Measurements from ENCODE around the gene IRGQ.
"Not testable (repeated sequence)": the region's sequence is repeated elsewhere in the genome, so short reads cannot be mapped to it uniquely, and the experiment has no call there.

IRGQ gene

GRCh38 chr19:43636121-43636683 lies 40.3 kb upstream of the IRGQ start:
- no peaks in the 10 kb centered on the region for H3K9me3 ChIP-seq (ENCODE audit: control insufficient read depth, low read length)
- WGBS, 2 experiments, result 55 to 58% methylated on average over 14 of the region's 14 CpGs
- H3K27me3 ChIP-seq (ENCODE audit: control insufficient read depth, insufficient read depth, low read length, poor library complexity, severe bottlenecking), result peaks cover 34% of the 10 kb centered on the region
- no peaks in the 10 kb centered on the region for H3K36me3 ChIP-seq (ENCODE audit: control insufficient read depth, insufficient read depth, low read length)
- H3K4me1 ChIP-seq (ENCODE audit: control insufficient read depth, insufficient read depth, low read length), result peaks cover 23% of the 10 kb centered on the region
- H3K4me3 ChIP-seq (ENCODE audit: insufficient read depth, low read depth, low read length), result peak overlapping the region; percentile 8
- H3K27ac ChIP-seq (ENCODE audit: insufficient read depth, low read depth, low read length, poor library complexity, severe bottlenecking), result peak overlapping the region; percentile 59

GRCh38 chr19:43635561-43635940 lies 39.6 kb upstream of the IRGQ start:
- Histone ChIP-seq H3K27ac (ENCODE audit: insufficient read depth, low read depth, low read length, poor library complexity, severe bottlenecking) (peak overlapping the region; percentile 80), H3K27me3 (ENCODE audit: control insufficient read depth, insufficient read depth, low read length, poor library complexity, severe bottlenecking) (peaks cover 27% of the 10 kb centered on the region), H3K4me3 (ENCODE audit: insufficient read depth, low read depth, low read length) (peak overlapping the region; percentile 21), H3K4me1 (ENCODE audit: control insufficient read depth, insufficient read depth, low read length) (peaks cover 23% of the 10 kb centered on the region)
- WGBS, 2 experiments, result 2% methylated on average over 2 of the region's 2 CpGs
- not testable (repeated sequence) for H3K9me3 ChIP-seq (ENCODE audit: control insufficient read depth, low read length); H3K36me3 ChIP-seq (ENCODE audit: control insufficient read depth, insufficient read depth, low read length)

GRCh38 chr19:43634872-43635560 lies 39.1 kb upstream of the IRGQ start:
- peak overlapping the region; percentile 80 for H3K27ac ChIP-seq (ENCODE audit: insufficient read depth, low read depth, low read length, poor library complexity, severe bottlenecking)

GRCh38 chr19:43634506-43634871 lies 38.6 kb upstream of the IRGQ start:
- Histone ChIP-seq H3K9me3 (ENCODE audit: control insufficient read depth, low read length) (no peaks in the 10 kb centered on the region), H3K27me3 (ENCODE audit: control insufficient read depth, insufficient read depth, low read length, poor library complexity, severe bottlenecking) (peaks cover 20% of the 10 kb centered on the region), H3K4me3 (ENCODE audit: insufficient read depth, low read depth, low read length) (peak overlapping the region; percentile 21), H3K36me3 (ENCODE audit: control insufficient read depth, insufficient read depth, low read length) (no peaks in the 10 kb centered on the region), H3K4me1 (ENCODE audit: control insufficient read depth, insufficient read depth, low read length) (peaks cover 23% of the 10 kb centered on the region), H3K27ac (ENCODE audit: insufficient read depth, low read depth, low read length, poor library complexity, severe bottlenecking) (peak overlapping the region; percentile 80)
- WGBS, 2 experiments, result 14 to 22% methylated on average over 4 to 5 of the region's 5 CpGs

More at GRCh38 chr19:43634872-43635560, 39.1 kb upstream of the IRGQ start:
- Histone ChIP-seq H3K36me3 (ENCODE audit: control insufficient read depth, insufficient read depth, low read length) (no peaks in the 10 kb centered on the region), H3K9me3 (ENCODE audit: control insufficient read depth, low read length) (no peaks in the 10 kb centered on the region), H3K4me3 (ENCODE audit: insufficient read depth, low read depth, low read length) (peak overlapping the region; percentile 21), H3K27me3 (ENCODE audit: control insufficient read depth, insufficient read depth, low read length, poor library complexity, severe bottlenecking) (peaks cover 22% of the 10 kb centered on the region), H3K4me1 (ENCODE audit: control insufficient read depth, insufficient read depth, low read length) (peaks cover 23% of the 10 kb centered on the region)
- 5 to 6% methylated on average over 17 of the region's 17 CpGs for WGBS, 2 experiments

- H3K36me3 ChIP-seq (ENCODE audit: control insufficient read depth, insufficient read depth, low read length), result no peaks in the 10 kb centered on the region
- H3K4me1 ChIP-seq (ENCODE audit: control insufficient read depth, insufficient read depth, low read length), result peaks cover 22% of the 10 kb centered on the region
- no peak overlapping the region for H3K4me3 ChIP-seq (ENCODE audit: insufficient read depth, low read depth, low read length)
- H3K27me3 ChIP-seq (ENCODE audit: control insufficient read depth, insufficient read depth, low read length, poor library complexity, severe bottlenecking), result peaks cover 17% of the 10 kb centered on the region
- WGBS, 2 experiments, result 89 to 92% methylated on average over 5 of the region's 5 CpGs
- H3K27ac ChIP-seq (ENCODE audit: insufficient read depth, low read depth, low read length, poor library complexity, severe bottlenecking), result no peak overlapping the region
- no peaks in the 10 kb centered on the region for H3K9me3 ChIP-seq (ENCODE audit: control insufficient read depth, low read length)
Observed at GRCh38 chr19:43634068-43634467, 38.1 kb upstream of the IRGQ start.

GRCh38 chr19:43633520-43633919 lies 37.6 kb upstream of the IRGQ start:
- 92 to 97% methylated on average over 4 of the region's 4 CpGs for WGBS, 2 experiments
- no peaks in the 10 kb centered on the region for H3K9me3 ChIP-seq (ENCODE audit: control insufficient read depth, low read length)
- H3K27me3 ChIP-seq (ENCODE audit: control insufficient read depth, insufficient read depth, low read length, poor library complexity, severe bottlenecking), result peaks cover 12% of the 10 kb centered on the region
- H3K36me3 ChIP-seq (ENCODE audit: control insufficient read depth, insufficient read depth, low read length), result no peaks in the 10 kb centered on the region
- H3K4me3 ChIP-seq (ENCODE audit: insufficient read depth, low read depth, low read length), result no peak overlapping the region
- H3K27ac ChIP-seq (ENCODE audit: insufficient read depth, low read depth, low read length, poor library complexity, severe bottlenecking), result no peak overlapping the region
- H3K4me1 ChIP-seq (ENCODE audit: control insufficient read depth, insufficient read depth, low read length), result peaks cover 17% of the 10 kb centered on the region

GRCh38 chr19:43631491-43631890 lies 35.6 kb upstream of the IRGQ start:
- Histone ChIP-seq H3K9me3 (ENCODE audit: control insufficient read depth, low read length) (no peaks in the 10 kb centered on the region), H3K27me3 (ENCODE audit: control insufficient read depth, insufficient read depth, low read length, poor library complexity, severe bottlenecking) (no peaks in the 10 kb centered on the region), H3K27ac (ENCODE audit: insufficient read depth, low read depth, low read length, poor library complexity, severe bottlenecking) (no peak overlapping the region), H3K4me3 (ENCODE audit: insufficient read depth, low read depth, low read length) (no peak overlapping the region), H3K36me3 (ENCODE audit: control insufficient read depth, insufficient read depth, low read length) (peaks cover 5% of the 10 kb centered on the region), H3K4me1 (ENCODE audit: control insufficient read depth, insufficient read depth, low read length) (peaks cover 14% of the 10 kb centered on the region)
- 93% methylated on average over 5 of the region's 5 CpGs for WGBS, 2 experiments

- no peak overlapping the region for H3K27ac ChIP-seq (ENCODE audit: insufficient read depth, low read depth, low read length, poor library complexity, severe bottlenecking)
- H3K4me1 ChIP-seq (ENCODE audit: control insufficient read depth, insufficient read depth, low read length), result no peaks in the 10 kb centered on the region
- H3K9me3 ChIP-seq (ENCODE audit: control insufficient read depth, low read length), result no peaks in the 10 kb centered on the region
- 90 to 95% methylated on average over 3 of the region's 3 CpGs for WGBS, 2 experiments
- H3K36me3 ChIP-seq (ENCODE audit: control insufficient read depth, insufficient read depth, low read length), result peaks cover 12% of the 10 kb centered on the region
- H3K27me3 ChIP-seq (ENCODE audit: control insufficient read depth, insufficient read depth, low read length, poor library complexity, severe bottlenecking), result no peaks in the 10 kb centered on the region
- H3K4me3 ChIP-seq (ENCODE audit: insufficient read depth, low read depth, low read length), result no peak overlapping the region
Observed at GRCh38 chr19:43628646-43629326, 32.9 kb upstream of the IRGQ start.

GRCh38 chr19:43626838-43627237 lies 30.9 kb upstream of the IRGQ start:
- Histone ChIP-seq H3K27ac (ENCODE audit: insufficient read depth, low read depth, low read length, poor library complexity, severe bottlenecking) (no peak overlapping the region), H3K36me3 (ENCODE audit: control insufficient read depth, insufficient read depth, low read length) (peaks cover 12% of the 10 kb centered on the region), H3K9me3 (ENCODE audit: control insufficient read depth, low read length) (no peaks in the 10 kb centered on the region), H3K4me1 (ENCODE audit: control insufficient read depth, insufficient read depth, low read length) (no peaks in the 10 kb centered on the region), H3K27me3 (ENCODE audit: control insufficient read depth, insufficient read depth, low read length, poor library complexity, severe bottlenecking) (no peaks in the 10 kb centered on the region), H3K4me3 (ENCODE audit: insufficient read depth, low read depth, low read length) (no peak overlapping the region)
- WGBS, 2 experiments, result 86 to 90% methylated on average over 17 of the region's 17 CpGs

- Histone ChIP-seq H3K4me3 (ENCODE audit: insufficient read depth, low read depth, low read length) (no peak overlapping the region), H3K36me3 (ENCODE audit: control insufficient read depth, insufficient read depth, low read length) (peaks cover 12% of the 10 kb centered on the region), H3K27me3 (ENCODE audit: control insufficient read depth, insufficient read depth, low read length, poor library complexity, severe bottlenecking) (no peaks in the 10 kb centered on the region), H3K27ac (ENCODE audit: insufficient read depth, low read depth, low read length, poor library complexity, severe bottlenecking) (no peak overlapping the region), H3K4me1 (ENCODE audit: control insufficient read depth, insufficient read depth, low read length) (no peaks in the 10 kb centered on the region), H3K9me3 (ENCODE audit: control insufficient read depth, low read length) (no peaks in the 10 kb centered on the region)
- WGBS, 2 experiments, result 90 to 93% methylated on average over 30 of the region's 32 CpGs
Observed at GRCh38 chr19:43625918-43626579, 30.1 kb upstream of the IRGQ start.

All from ectodermal cell (in vitro differentiated cells).